ENCODE results near the gene SRXN1. TPM values are rescaled to one million over a fixed set of nuclear protein-coding genes. Genes with fewer than 3 reads are reported as not detected.

The SRXN1 gene
- polyA plus RNA-seq, 2 donors = 16.7 to 41.0 TPM

DNA sequence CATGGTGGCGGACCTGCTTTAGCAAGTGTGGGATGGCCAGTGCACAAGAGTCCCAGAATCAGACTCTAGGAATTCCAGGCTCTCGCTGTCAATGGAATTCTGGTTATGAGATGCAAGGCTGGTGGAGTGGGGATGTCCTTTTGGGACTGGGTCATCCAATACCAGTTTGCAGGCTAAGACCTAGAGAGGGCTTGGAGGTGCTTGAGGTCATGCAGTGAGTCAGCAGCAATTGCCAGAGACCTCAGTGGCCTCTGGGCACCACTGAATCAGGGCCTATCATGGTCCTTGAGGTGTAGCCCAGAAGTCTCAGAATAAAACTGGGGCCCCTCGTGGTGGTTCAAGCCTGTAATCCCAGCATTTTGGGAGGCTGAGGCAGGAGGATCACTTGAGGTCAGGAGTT lies 24.0 kb upstream of the SRXN1 start:
- Histone ChIP-seq H3K36me3 (ENCODE audit: control insufficient read depth in 2 of 2, insufficient read depth in 2 of 2, low read length in 1 of 2) (no peaks in the 10 kb centered on the region), H3K9me3 (ENCODE audit: control insufficient read depth in 2 of 2, insufficient read depth in 1 of 2, low read depth in 1 of 2, low read length in 1 of 2) (peaks cover 0 to 4% of the 10 kb centered on the region in 2 donors), H3K27ac (ENCODE audit: low read depth in 2 of 2, low read length in 1 of 2) (no peak overlapping the region), H3K27me3 (ENCODE audit: control insufficient read depth in 1 of 2, insufficient read depth in 2 of 2, low read length in 2 of 2) (peaks cover 8 to 22% of the 10 kb centered on the region in 2 donors), H3K4me1 (ENCODE audit: control insufficient read depth in 2 of 2, insufficient read depth in 2 of 2, low read length in 1 of 2) (peaks cover 0 to 5% of the 10 kb centered on the region in 2 donors), H3K4me3 (ENCODE audit: low read depth in 1 of 2, low read length in 2 of 2) (no peak overlapping the region)
- WGBS, 2 donors = 50 to 62% methylated on average over 3 of the region's 3 CpGs

GRCh38 chr20:676315-676937 lies 23.4 kb upstream of the SRXN1 start:
- Histone ChIP-seq H3K27me3 (ENCODE audit: control insufficient read depth in 1 of 2, insufficient read depth in 2 of 2, low read length in 2 of 2) (peaks cover 8 to 22% of the 10 kb centered on the region in 2 donors), H3K4me1 (ENCODE audit: control insufficient read depth in 2 of 2, insufficient read depth in 2 of 2, low read length in 1 of 2) (peaks cover 0 to 5% of the 10 kb centered on the region in 2 donors), H3K4me3 (ENCODE audit: low read depth in 1 of 2, low read length in 2 of 2) (no peak overlapping the region), H3K36me3 (ENCODE audit: control insufficient read depth in 2 of 2, insufficient read depth in 2 of 2, low read length in 1 of 2) (no peaks in the 10 kb centered on the region), H3K9me3 (ENCODE audit: control insufficient read depth in 2 of 2, insufficient read depth in 1 of 2, low read depth in 1 of 2, low read length in 1 of 2) (peaks cover 0 to 4% of the 10 kb centered on the region in 2 donors), H3K27ac (ENCODE audit: low read depth in 2 of 2, low read length in 1 of 2) (no peak overlapping the region)
- 1 to 5% methylated on average over 23 to 24 of the region's 24 CpGs for WGBS, 2 donors

DNA sequence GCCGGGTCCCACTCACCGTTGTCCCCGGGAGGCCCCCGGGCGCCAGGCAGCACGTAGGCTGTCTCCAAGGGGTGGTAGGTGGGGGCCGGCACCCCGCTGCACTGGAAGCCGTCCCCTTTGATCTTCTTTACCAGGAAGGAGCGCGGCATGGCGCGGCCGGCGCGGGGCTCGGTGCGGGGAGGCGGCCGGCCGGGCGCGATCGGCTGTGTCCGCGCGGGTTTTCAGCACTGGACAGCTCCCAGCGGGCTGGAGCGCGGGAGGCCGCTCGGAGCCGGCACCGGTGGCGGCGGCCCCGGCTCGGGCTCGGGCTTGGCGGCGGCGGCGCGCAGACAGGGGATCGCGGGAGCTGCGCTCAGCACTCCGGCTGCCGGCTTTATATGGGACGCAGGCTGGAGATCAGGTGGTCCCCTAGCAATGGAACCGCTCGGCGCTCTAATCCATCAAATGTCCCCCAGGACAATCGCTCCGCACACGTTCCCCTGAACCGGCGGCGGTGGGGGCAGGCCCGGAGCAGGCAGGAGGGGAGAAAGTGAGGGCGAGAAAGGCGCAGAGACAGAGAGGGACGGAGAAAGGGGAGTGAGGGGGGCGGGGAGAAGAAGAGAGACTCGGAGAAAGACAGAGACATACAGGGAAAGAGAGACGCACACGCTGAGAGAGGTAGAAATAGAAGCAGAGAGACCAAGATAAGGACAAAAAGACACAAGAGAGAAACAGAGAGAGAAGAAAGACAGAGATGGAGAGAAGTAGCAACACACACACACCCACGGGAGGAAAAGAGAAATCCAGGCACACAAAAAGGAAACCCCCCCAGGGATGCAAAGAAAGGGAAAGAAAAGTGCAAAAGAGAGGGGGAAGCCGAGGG lies 22.7 kb upstream of the SRXN1 start, which contains the start of gene SCRT2:
Gene SCRT2 (minus strand): TSS at position 350 of the 862 bp plus-strand sequence. CDS start 201 bp downstream, at position 149.
- H3K27me3 ChIP-seq (ENCODE audit: control insufficient read depth in 1 of 2, insufficient read depth in 2 of 2, low read length in 2 of 2) = peaks cover 8 to 22% of the 10 kb centered on the region in 2 donors
- H3K4me1 ChIP-seq (ENCODE audit: control insufficient read depth in 2 of 2, insufficient read depth in 2 of 2, low read length in 1 of 2) = peaks cover 0 to 5% of the 10 kb centered on the region in 2 donors
- 1% methylated on average over 69 of the region's 69 CpGs for WGBS, 2 donors
- H3K4me3 ChIP-seq (ENCODE audit: low read depth in 1 of 2, low read length in 2 of 2) = no peak within 1 kb of the TSS
- H3K36me3 ChIP-seq (ENCODE audit: control insufficient read depth in 2 of 2, insufficient read depth in 2 of 2, low read length in 1 of 2) = no peaks in the 10 kb centered on the region
- H3K9me3 ChIP-seq (ENCODE audit: control insufficient read depth in 2 of 2, insufficient read depth in 1 of 2, low read depth in 1 of 2, low read length in 1 of 2) = peaks cover 0 to 4% of the 10 kb centered on the region in 2 donors
- H3K27ac ChIP-seq (ENCODE audit: low read depth in 2 of 2, low read length in 1 of 2) = no peak within 1 kb of the TSS

- 5 to 6% methylated on average over 24 to 25 of the region's 25 CpGs for WGBS, 2 donors
- peaks cover 0 to 4% of the 10 kb centered on the region in 2 donors for H3K9me3 ChIP-seq (ENCODE audit: control insufficient read depth in 2 of 2, insufficient read depth in 1 of 2, low read depth in 1 of 2, low read length in 1 of 2)
- H3K27me3 ChIP-seq (ENCODE audit: control insufficient read depth in 1 of 2, insufficient read depth in 2 of 2, low read length in 2 of 2) = peaks cover 8 to 22% of the 10 kb centered on the region in 2 donors
These were observed 22.0 kb upstream of the SRXN1 start for GRCh38 chr20:675033-675452.

DNA sequence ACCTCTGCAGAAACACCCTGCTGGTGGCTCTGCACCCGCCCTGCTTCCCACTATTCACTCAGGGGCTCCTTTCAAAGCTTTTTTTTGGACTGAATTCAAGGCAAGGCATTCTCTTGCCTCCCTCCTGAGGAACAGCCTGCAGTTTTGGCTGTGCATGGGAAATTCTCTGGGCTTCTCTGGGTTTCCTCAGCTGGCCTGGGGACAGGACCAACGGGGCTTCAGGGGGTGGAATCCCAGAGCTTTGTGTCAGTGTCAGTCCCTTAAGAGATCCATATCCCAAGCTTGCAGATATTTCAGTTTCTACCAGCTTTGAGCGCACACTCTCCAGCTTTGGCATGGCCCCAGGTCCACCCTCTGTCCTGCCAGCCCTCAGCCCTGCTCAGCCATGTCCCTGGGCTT lies 20.6 kb upstream of the SRXN1 start:
- 44 to 51% methylated on average over 3 of the region's 3 CpGs for WGBS, 2 donors
- Histone ChIP-seq H3K9me3 (ENCODE audit: control insufficient read depth in 2 of 2, insufficient read depth in 1 of 2, low read depth in 1 of 2, low read length in 1 of 2) (peaks cover 2 to 4% of the 10 kb centered on the region in 2 donors), H3K36me3 (ENCODE audit: control insufficient read depth in 2 of 2, insufficient read depth in 2 of 2, low read length in 1 of 2) (no peaks in the 10 kb centered on the region), H3K27ac (ENCODE audit: low read depth in 2 of 2, low read length in 1 of 2) (no peak overlapping the region), H3K27me3 (ENCODE audit: control insufficient read depth in 1 of 2, insufficient read depth in 2 of 2, low read length in 2 of 2) (peaks cover 7 to 22% of the 10 kb centered on the region in 2 donors), H3K4me3 (ENCODE audit: low read depth in 1 of 2, low read length in 2 of 2) (no peak overlapping the region), H3K4me1 (ENCODE audit: control insufficient read depth in 2 of 2, insufficient read depth in 2 of 2, low read length in 1 of 2) (peaks cover 0 to 5% of the 10 kb centered on the region in 2 donors)

More at GRCh38 chr20:675033-675452, 22.0 kb upstream of the SRXN1 start:
- H3K4me1 ChIP-seq (ENCODE audit: control insufficient read depth in 2 of 2, insufficient read depth in 2 of 2, low read length in 1 of 2) = peaks cover 0 to 5% of the 10 kb centered on the region in 2 donors
- H3K36me3 ChIP-seq (ENCODE audit: control insufficient read depth in 2 of 2, insufficient read depth in 2 of 2, low read length in 1 of 2) = no peaks in the 10 kb centered on the region
- no peak overlapping the region for H3K27ac ChIP-seq (ENCODE audit: low read depth in 2 of 2, low read length in 1 of 2)
- H3K4me3 ChIP-seq (ENCODE audit: low read depth in 1 of 2, low read length in 2 of 2) = no peak overlapping the region

DNA sequence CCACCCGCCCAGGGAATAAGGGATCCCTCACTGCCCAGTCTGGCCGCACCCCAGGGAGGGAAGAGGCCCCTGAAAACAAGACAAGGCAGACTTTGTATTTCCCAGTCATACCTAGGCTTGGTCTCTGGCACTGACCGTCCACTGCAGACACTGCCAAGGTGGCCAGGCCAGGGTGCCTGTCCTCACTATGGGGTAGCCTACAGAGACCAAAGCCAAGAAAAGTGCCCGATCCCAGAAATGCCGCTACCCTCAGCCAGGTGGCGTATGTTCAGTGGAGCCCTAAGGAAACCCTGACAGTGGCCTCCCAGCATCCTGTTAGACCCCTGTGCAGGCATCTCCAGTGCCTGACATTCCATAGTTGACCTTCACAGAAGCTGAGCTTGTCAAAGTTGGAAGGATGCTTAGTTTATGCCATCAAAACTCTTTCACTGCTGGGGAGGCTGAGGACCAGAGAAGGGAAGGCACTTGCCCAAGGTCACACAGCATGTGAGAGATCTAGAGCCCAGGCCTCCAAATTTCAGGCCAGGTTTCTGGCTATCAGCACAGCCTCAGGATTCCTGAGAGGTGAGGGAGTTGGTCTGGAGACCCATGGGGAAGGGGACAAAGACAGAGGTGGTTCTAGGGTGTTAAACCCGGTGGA lies 20.1 kb upstream of the SRXN1 start:
- Histone ChIP-seq H3K27ac (ENCODE audit: low read depth in 2 of 2, low read length in 1 of 2) (no peak overlapping the region), H3K4me1 (ENCODE audit: control insufficient read depth in 2 of 2, insufficient read depth in 2 of 2, low read length in 1 of 2) (peaks cover 0 to 5% of the 10 kb centered on the region in 2 donors), H3K9me3 (ENCODE audit: control insufficient read depth in 2 of 2, insufficient read depth in 1 of 2, low read depth in 1 of 2, low read length in 1 of 2) (peaks cover 2 to 4% of the 10 kb centered on the region in 2 donors), H3K36me3 (ENCODE audit: control insufficient read depth in 2 of 2, insufficient read depth in 2 of 2, low read length in 1 of 2) (no peaks in the 10 kb centered on the region), H3K27me3 (ENCODE audit: control insufficient read depth in 1 of 2, insufficient read depth in 2 of 2, low read length in 2 of 2) (peaks cover 5 to 22% of the 10 kb centered on the region in 2 donors), H3K4me3 (ENCODE audit: low read depth in 1 of 2, low read length in 2 of 2) (no peak overlapping the region)
- 28 to 29% methylated on average over 7 of the region's 7 CpGs for WGBS, 2 donors

DNA sequence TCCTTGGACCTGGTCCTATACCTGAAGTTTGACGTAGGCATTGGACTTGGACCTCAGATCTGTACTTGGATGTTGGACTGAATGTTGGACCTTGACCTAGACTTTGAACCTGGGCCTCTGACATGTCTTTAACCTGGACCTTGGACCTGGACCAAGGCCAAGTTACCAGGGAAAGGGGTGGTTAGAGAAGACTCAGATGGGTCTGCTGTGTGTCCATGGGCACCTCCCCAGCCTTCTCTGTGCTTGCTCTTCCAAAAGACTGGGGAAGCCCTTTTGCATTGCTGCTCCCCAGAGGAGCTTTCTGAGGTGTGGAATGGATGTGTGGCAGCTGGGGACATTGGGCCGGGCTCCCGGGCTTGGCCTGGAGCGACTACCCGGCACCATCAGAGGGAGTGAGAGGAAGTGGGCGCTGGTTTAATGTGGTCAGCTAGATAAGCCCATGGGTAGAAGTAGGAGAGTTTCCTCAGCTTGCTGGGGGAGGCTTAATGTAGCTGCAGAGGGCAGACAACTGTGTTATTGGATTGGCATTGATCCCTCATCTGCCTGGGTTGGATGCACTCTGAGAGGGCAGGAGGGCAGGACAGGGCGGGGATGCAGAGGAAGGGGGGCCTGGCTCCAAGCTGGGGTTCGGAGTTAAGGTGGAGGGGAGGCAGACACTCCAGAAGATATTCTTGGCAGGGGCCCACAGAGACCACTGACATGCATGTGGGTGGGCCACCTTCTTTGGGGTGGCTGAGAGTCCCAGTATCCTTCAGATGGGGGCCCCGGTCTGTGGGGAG lies 18.4 kb upstream of the SRXN1 start:
- Histone ChIP-seq H3K9me3 (ENCODE audit: control insufficient read depth in 2 of 2, insufficient read depth in 1 of 2, low read depth in 1 of 2, low read length in 1 of 2) (peaks cover 2 to 4% of the 10 kb centered on the region in 2 donors), H3K4me3 (ENCODE audit: low read depth in 1 of 2, low read length in 2 of 2) (no peak overlapping the region), H3K27me3 (ENCODE audit: control insufficient read depth in 1 of 2, insufficient read depth in 2 of 2, low read length in 2 of 2) (peaks cover 5 to 16% of the 10 kb centered on the region in 2 donors), H3K36me3 (ENCODE audit: control insufficient read depth in 2 of 2, insufficient read depth in 2 of 2, low read length in 1 of 2) (no peaks in the 10 kb centered on the region), H3K27ac (ENCODE audit: low read depth in 2 of 2, low read length in 1 of 2) (no peak overlapping the region), H3K4me1 (ENCODE audit: control insufficient read depth in 2 of 2, insufficient read depth in 2 of 2, low read length in 1 of 2) (peaks cover 0 to 5% of the 10 kb centered on the region in 2 donors)
- WGBS, 2 donors = 51 to 61% methylated on average over 9 of the region's 9 CpGs

GRCh38 chr20:669573-669972 lies 16.6 kb upstream of the SRXN1 start:
- Histone ChIP-seq H3K36me3 (ENCODE audit: control insufficient read depth in 2 of 2, insufficient read depth in 2 of 2, low read length in 1 of 2) (no peaks in the 10 kb centered on the region), H3K4me1 (ENCODE audit: control insufficient read depth in 2 of 2, insufficient read depth in 2 of 2, low read length in 1 of 2) (no peaks in the 10 kb centered on the region), H3K4me3 (ENCODE audit: low read depth in 1 of 2, low read length in 2 of 2) (no peak overlapping the region), H3K27me3 (ENCODE audit: control insufficient read depth in 1 of 2, insufficient read depth in 2 of 2, low read length in 2 of 2) (peaks cover 5 to 13% of the 10 kb centered on the region in 2 donors), H3K9me3 (ENCODE audit: control insufficient read depth in 2 of 2, insufficient read depth in 1 of 2, low read depth in 1 of 2, low read length in 1 of 2) (peaks cover 2% of the 10 kb centered on the region in 2 donors), H3K27ac (ENCODE audit: low read depth in 2 of 2, low read length in 1 of 2) (no peak overlapping the region)
- WGBS, 2 donors = 74 to 77% methylated on average over 7 of the region's 7 CpGs

DNA sequence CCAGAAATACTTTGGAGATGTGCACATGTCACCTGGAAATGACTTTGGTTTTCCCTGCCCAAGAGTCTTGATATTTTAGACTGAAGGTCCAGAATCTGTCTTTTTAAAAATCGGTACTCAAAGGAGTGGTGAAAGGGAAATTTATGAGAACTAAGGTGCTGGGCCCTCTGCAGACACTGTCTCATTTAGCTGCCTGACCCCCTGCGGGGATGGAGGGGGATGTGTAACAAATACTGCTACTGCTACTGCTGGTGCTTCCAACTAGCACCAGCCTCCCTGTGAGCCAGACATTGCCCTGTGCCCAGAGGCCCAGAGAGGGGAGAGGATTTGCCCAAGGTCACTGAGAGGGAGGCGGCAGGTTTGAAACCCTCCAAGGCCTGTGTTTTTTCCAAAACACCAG lies 15.6 kb upstream of the SRXN1 start:
- Histone ChIP-seq H3K27ac (ENCODE audit: low read depth in 2 of 2, low read length in 1 of 2) (no peak overlapping the region), H3K4me3 (ENCODE audit: low read depth in 1 of 2, low read length in 2 of 2) (no peak overlapping the region), H3K27me3 (ENCODE audit: control insufficient read depth in 1 of 2, insufficient read depth in 2 of 2, low read length in 2 of 2) (peaks cover 2 to 13% of the 10 kb centered on the region in 2 donors), H3K36me3 (ENCODE audit: control insufficient read depth in 2 of 2, insufficient read depth in 2 of 2, low read length in 1 of 2) (no peaks in the 10 kb centered on the region), H3K4me1 (ENCODE audit: control insufficient read depth in 2 of 2, insufficient read depth in 2 of 2, low read length in 1 of 2) (no peaks in the 10 kb centered on the region), H3K9me3 (ENCODE audit: control insufficient read depth in 2 of 2, insufficient read depth in 1 of 2, low read depth in 1 of 2, low read length in 1 of 2) (peaks cover 0 to 2% of the 10 kb centered on the region in 2 donors)
- 57 to 66% methylated on average over 3 of the region's 3 CpGs for WGBS, 2 donors
